Panc1 (cell line): Measurements from ENCODE around the gene MAGI2. TPM values are rescaled to one million over a fixed set of nuclear protein-coding genes. Genes with fewer than 3 reads are reported as not detected.

Experiments
- ATAC-seq: fragments of 200-7000 bp; cut with Tn5 transposase; 2 replicates; pipeline ENCODE4 v1.9.1; 2020; ENCODE audit warnings: mild to moderate bottlenecking, moderate library complexity
- BruUV-seq: library from RNA; stranded (reverse); fragments of 400-500 nt; replicated peaks from 2 replicates; lab custom pipeline; 2021; lab: Mats Ljungman, UMichigan
- CTCF ChIA-PET: fragments of 300-600 bp; sonication (Branson Sonifier 250); formaldehyde crosslinking; loops from one replicate; lab custom pipeline; 2022; ENCODE audit warnings: antibody characterized with exemption; lab: Charles Lee
- POLR2A ChIA-PET: fragments of 300-600 bp; sonication (Branson Sonifier 250); formaldehyde crosslinking; loops from one replicate; lab custom pipeline; 2022; ENCODE audit warnings: antibody characterized with exemption; lab: Charles Lee
- DNase-seq: peaks from one replicate; pipeline ENCODE4 v3.0.0-alpha.2; 2010; ENCODE audit warnings: low read depth, low spot score
- H3K27ac ChIP-seq: 2 replicates; pipeline ENCODE4 v1.5.1; 2011; ENCODE audit warnings: mild to moderate bottlenecking, low read length, inconsistent platforms
- H3K27me3 ChIP-seq: fragments of 200-500 bp; sonication (Bioruptor generic); 2 replicates; pipeline ENCODE4 v1.6.0; 2014; ENCODE audit warnings: low read length, inconsistent platforms; ENCODE audit not compliant: control insufficient read depth, insufficient read depth
- H3K36me3 ChIP-seq: fragments of 200-500 bp; sonication (Bioruptor generic); 2 replicates; pipeline ENCODE4 v1.5.1; 2014; ENCODE audit warnings: inconsistent platforms, mild to moderate bottlenecking, low read length, moderate library complexity; ENCODE audit not compliant: control insufficient read depth, insufficient read depth
- H3K4me1 ChIP-seq: 2 replicates; pipeline ENCODE4 v1.5.1; 2011; ENCODE audit warnings: inconsistent platforms, mild to moderate bottlenecking, low read length, moderate library complexity; ENCODE audit not compliant: control insufficient read depth, insufficient read depth
- H3K4me3 ChIP-seq, 2 experiments: 2 replicates each; pipeline ENCODE4 v1.5.1; 2011 to 2012; ENCODE audit warnings: low read depth in 2 of 2, low read length in 2 of 2, mild to moderate bottlenecking in 2 of 2, inconsistent platforms in 1 of 2, moderate library complexity in 1 of 2
- H3K9me3 ChIP-seq: fragments of 200-500 bp; sonication (Bioruptor generic); 2 replicates; pipeline ENCODE4 v1.5.1; 2014; ENCODE audit warnings: low read depth, mild to moderate bottlenecking, inconsistent platforms, low read length, moderate library complexity; ENCODE audit not compliant: control insufficient read depth, insufficient read depth
- CTCF ChIP-seq: fragments of 450-650 bp; IDR thresholded peaks from 2 replicates; pipeline ENCODE4 v1.5.1; 2017; ENCODE audit warnings: mild to moderate bottlenecking
- POLR2AphosphoS5 ChIP-seq: IDR thresholded peaks from 2 replicates; pipeline ENCODE4 v1.6.1; 2012; ENCODE audit warnings: mild to moderate bottlenecking, low read depth, low read length, moderate library complexity
- SIN3A ChIP-seq: IDR thresholded peaks from 2 replicates; pipeline ENCODE4 v1.6.1; 2012; ENCODE audit warnings: low read depth, mild to moderate bottlenecking, low read length, moderate library complexity, borderline replicate concordance; ENCODE audit not compliant: insufficient read depth
- TCF7L2 ChIP-seq: IDR thresholded peaks from 2 replicates; pipeline ENCODE4 v1.6.1; 2011; ENCODE audit warnings: mild to moderate bottlenecking, low read depth, low read length, inconsistent platforms
- in situ Hi-C: cut with HindIII; loops from 2 replicates; pipeline ENCODE4 v1.10.0; 2016; ENCODE audit warnings: low sequenced_read_pairs, low pct_unique_long_range_greater_than_20kb
- intact Hi-C: fragments of 100-400 bp; cut with micrococcal nuclease; formaldehyde crosslinking; loops from one replicate; pipeline ENCODE4 v1.10.0; 2022; ENCODE audit not compliant: unreplicated experiment
- total RNA-seq: library from RNA; stranded (reverse); gene quantifications from one replicate; pipeline ENCODE4 v1.2.1, GENCODE V29; 2021; ENCODE audit not compliant: unreplicated experiment
- TF ChIP-seq, protein P1 (sequence below), 2 experiments: IDR thresholded peaks; 2 replicates each; pipeline ENCODE4 v1.6.1; 2011 to 2012; ENCODE audit warnings: low read depth in 2 of 2, control low read depth in 1 of 2, low read length in 1 of 2, mild to moderate bottlenecking in 1 of 2, moderate library complexity in 1 of 2; ENCODE audit not compliant: insufficient read depth in 1 of 2

Gene MAGI2
- total RNA-seq, 1 experiment from 2014 or later: 5.4 TPM

- no TSS peak for BruUV-seq
- TF ChIP-seq POLR2AphosphoS5 (no peak), CTCF (no peak), TCF7L2 (no peak), SIN3A (no peak)
- TF ChIP-seq, protein P1, sequence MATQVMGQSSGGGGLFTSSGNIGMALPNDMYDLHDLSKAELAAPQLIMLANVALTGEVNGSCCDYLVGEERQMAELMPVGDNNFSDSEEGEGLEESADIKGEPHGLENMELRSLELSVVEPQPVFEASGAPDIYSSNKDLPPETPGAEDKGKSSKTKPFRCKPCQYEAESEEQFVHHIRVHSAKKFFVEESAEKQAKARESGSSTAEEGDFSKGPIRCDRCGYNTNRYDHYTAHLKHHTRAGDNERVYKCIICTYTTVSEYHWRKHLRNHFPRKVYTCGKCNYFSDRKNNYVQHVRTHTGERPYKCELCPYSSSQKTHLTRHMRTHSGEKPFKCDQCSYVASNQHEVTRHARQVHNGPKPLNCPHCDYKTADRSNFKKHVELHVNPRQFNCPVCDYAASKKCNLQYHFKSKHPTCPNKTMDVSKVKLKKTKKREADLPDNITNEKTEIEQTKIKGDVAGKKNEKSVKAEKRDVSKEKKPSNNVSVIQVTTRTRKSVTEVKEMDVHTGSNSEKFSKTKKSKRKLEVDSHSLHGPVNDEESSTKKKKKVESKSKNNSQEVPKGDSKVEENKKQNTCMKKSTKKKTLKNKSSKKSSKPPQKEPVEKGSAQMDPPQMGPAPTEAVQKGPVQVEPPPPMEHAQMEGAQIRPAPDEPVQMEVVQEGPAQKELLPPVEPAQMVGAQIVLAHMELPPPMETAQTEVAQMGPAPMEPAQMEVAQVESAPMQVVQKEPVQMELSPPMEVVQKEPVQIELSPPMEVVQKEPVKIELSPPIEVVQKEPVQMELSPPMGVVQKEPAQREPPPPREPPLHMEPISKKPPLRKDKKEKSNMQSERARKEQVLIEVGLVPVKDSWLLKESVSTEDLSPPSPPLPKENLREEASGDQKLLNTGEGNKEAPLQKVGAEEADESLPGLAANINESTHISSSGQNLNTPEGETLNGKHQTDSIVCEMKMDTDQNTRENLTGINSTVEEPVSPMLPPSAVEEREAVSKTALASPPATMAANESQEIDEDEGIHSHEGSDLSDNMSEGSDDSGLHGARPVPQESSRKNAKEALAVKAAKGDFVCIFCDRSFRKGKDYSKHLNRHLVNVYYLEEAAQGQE (IDR thresholded peaks at IDR 0.05; ENCODE audit: insufficient read depth in 1 of 2, low read depth in 2 of 2, low read length in 1 of 2): no peak
- H3K27ac ChIP-seq: no peak overlapping the region
- ATAC-seq (no peak), DNase-seq (no peak)
- H3K27me3 ChIP-seq: no peaks in the 10 kb centered on the region
- H3K36me3 ChIP-seq: no peaks in the 10 kb centered on the region
- CTCF ChIA-PET: no interaction called here
- H3K4me1 ChIP-seq: no peaks in the 10 kb centered on the region
- POLR2A ChIA-PET: no interaction called here
- H3K9me3 ChIP-seq: no peaks in the 10 kb centered on the region
- intact Hi-C loops (no loop called here), in situ Hi-C loops (no loop called here)
- no peak overlapping the region for H3K4me3 ChIP-seq
Observed at GRCh38 chr7:78130446-78131215, 1322.8 kb downstream of the MAGI2 start.

- TF ChIP-seq SIN3A: no peak
- TF ChIP-seq TCF7L2: no peak
- TF ChIP-seq, protein P1 (IDR thresholded peaks at IDR 0.05; ENCODE audit: insufficient read depth in 1 of 2, low read depth in 2 of 2, low read length in 1 of 2): no peak
- no peak for TF ChIP-seq CTCF
- TF ChIP-seq POLR2AphosphoS5: no peak
- H3K36me3 ChIP-seq: no peaks in the 10 kb centered on the region
- H3K27ac ChIP-seq: no peak overlapping the region
- DNase-seq (no peak), ATAC-seq (no peak)
- no TSS peak for BruUV-seq
- ChIA-PET CTCF (no interaction called here), POLR2A (no interaction called here)
- in situ Hi-C loops (no loop called here), intact Hi-C loops (no loop called here)
- H3K4me3 ChIP-seq: no peak overlapping the region
- no peaks in the 10 kb centered on the region for H3K27me3 ChIP-seq
- H3K9me3 ChIP-seq: no peaks in the 10 kb centered on the region
- H3K4me1 ChIP-seq: no peaks in the 10 kb centered on the region
Observed at GRCh38 chr7:78129865-78130264, 1323.6 kb downstream of the MAGI2 start.
